WTC11 (cell line): Measurements from ENCODE around the gene ERBB4. TPM values are rescaled to one million over a fixed set of nuclear protein-coding genes. Genes with fewer than 3 reads are reported as not detected.

Experiments used
- ATAC-seq: fragments of 200-7000 bp; cut with Tn5 transposase; 2 replicates; pipeline ENCODE4 v1.10.0; 2021; ENCODE audit warnings: mild to moderate bottlenecking, moderate library complexity
- CTCF ChIA-PET: fragments of 300-600 bp; sonication (Branson Sonifier 250); formaldehyde crosslinking; loops from one replicate; lab custom pipeline; 2021; ENCODE audit warnings: antibody characterized with exemption; lab: Charles Lee
- POLR2A ChIA-PET: fragments of 350-600 bp; sonication (Branson Sonifier 250); formaldehyde crosslinking; loops from one replicate; lab custom pipeline; 2021; ENCODE audit warnings: antibody characterized with exemption; lab: Charles Lee
- DNase-seq: peaks from one replicate; pipeline ENCODE4 v3.0.0; 2021; ENCODE audit warnings: low spot score
- H3K27ac Mint-ChIP-seq: 2 replicates; pipeline ENCODE4 v1.8.0; 2021; ENCODE audit warnings: mixed read lengths
- H3K27me3 Mint-ChIP-seq: 2 replicates; pipeline ENCODE4 v1.8.0; 2021; ENCODE audit warnings: low read depth, mild to moderate bottlenecking, moderate library complexity, mixed read lengths
- H3K36me3 Mint-ChIP-seq: 2 replicates; pipeline ENCODE4 v1.8.0; 2021; ENCODE audit warnings: mixed read lengths
- H3K4me1 Mint-ChIP-seq: 2 replicates; pipeline ENCODE4 v1.8.0; 2022; ENCODE audit warnings: mixed read lengths
- H3K4me3 Mint-ChIP-seq: 2 replicates; pipeline ENCODE4 v1.8.0; 2021; ENCODE audit warnings: mild to moderate bottlenecking, moderate library complexity, mixed read lengths
- H3K9me3 Mint-ChIP-seq: 2 replicates; pipeline ENCODE4 v1.8.0; 2021; ENCODE audit warnings: mixed read lengths
- ARID4B ChIP-seq: sonication (generic); formaldehyde crosslinking; IDR thresholded peaks from 2 replicates; pipeline ENCODE4 v1.8.0; 2023; ENCODE audit warnings: missing genetic modification reagents, mild to moderate bottlenecking, borderline replicate concordance
- ATF1 ChIP-seq: sonication (generic); formaldehyde crosslinking; IDR thresholded peaks from 2 replicates; pipeline ENCODE4 v1.8.1; 2023; ENCODE audit warnings: mild to moderate bottlenecking, moderate library complexity, missing genetic modification reagents
- ATF3 ChIP-seq: sonication (generic); formaldehyde crosslinking; conservative IDR thresholded peaks from 2 replicates; pipeline ENCODE4 v1.8.1; 2022; ENCODE audit warnings: mild to moderate bottlenecking, missing genetic modification reagents
- CBFB ChIP-seq: sonication (generic); formaldehyde crosslinking; IDR thresholded peaks from 2 replicates; pipeline ENCODE4 v1.8.1; 2022; ENCODE audit warnings: mild to moderate bottlenecking, low read depth, missing genetic modification reagents
- FOXJ3 ChIP-seq: sonication (generic); formaldehyde crosslinking; IDR thresholded peaks from 2 replicates; pipeline ENCODE4 v1.9.0; 2021; ENCODE audit warnings: missing genetic modification reagents, mild to moderate bottlenecking, borderline replicate concordance
- FOXP1 ChIP-seq: sonication (generic); formaldehyde crosslinking; IDR thresholded peaks from 2 replicates; pipeline ENCODE4 v1.8.0; 2022; ENCODE audit warnings: missing genetic modification reagents, mild to moderate bottlenecking, moderate library complexity, borderline replicate concordance
- JUN ChIP-seq: sonication (generic); formaldehyde crosslinking; IDR thresholded peaks from 2 replicates; pipeline ENCODE4 v1.8.0; 2023; ENCODE audit warnings: mild to moderate bottlenecking, missing genetic modification reagents
- MLX ChIP-seq: sonication (generic); formaldehyde crosslinking; IDR thresholded peaks from 2 replicates; pipeline ENCODE4 v1.8.1; 2023; ENCODE audit warnings: mild to moderate bottlenecking, missing genetic modification reagents, moderate library complexity
- MYBL2 ChIP-seq: sonication (generic); formaldehyde crosslinking; IDR thresholded peaks from 2 replicates; pipeline ENCODE4 v1.8.1; 2023; ENCODE audit warnings: mild to moderate bottlenecking, moderate library complexity, missing genetic modification reagents
- NR1H2 ChIP-seq: sonication (generic); formaldehyde crosslinking; IDR thresholded peaks from 2 replicates; pipeline ENCODE4 v1.9.0; 2021; ENCODE audit warnings: mild to moderate bottlenecking, moderate library complexity, missing genetic modification reagents
- RELA ChIP-seq: sonication (generic); formaldehyde crosslinking; IDR thresholded peaks from 2 replicates; pipeline ENCODE4 v1.8.1; 2022; ENCODE audit warnings: missing genetic modification reagents, mild to moderate bottlenecking, borderline replicate concordance
- RORB ChIP-seq: fragments of 250-450 bp; sonication (Bioruptor Pico); IDR thresholded peaks from 2 replicates; pipeline ENCODE4 v1.9.0; 2021; ENCODE audit warnings: mild to moderate bottlenecking
- SMAD4 ChIP-seq: sonication (generic); formaldehyde crosslinking; IDR thresholded peaks from 2 replicates; pipeline ENCODE4 v1.8.0; 2022; ENCODE audit warnings: mild to moderate bottlenecking, missing genetic modification reagents
- SOX15 ChIP-seq: fragments of 250-450 bp; sonication (Bioruptor Pico); IDR thresholded peaks from 2 replicates; pipeline ENCODE4 v1.9.0; 2021; ENCODE audit warnings: mild to moderate bottlenecking
- ZBTB21 ChIP-seq: sonication (generic); formaldehyde crosslinking; IDR thresholded peaks from 2 replicates; pipeline ENCODE4 v1.8.1; 2023; ENCODE audit warnings: mild to moderate bottlenecking, missing genetic modification reagents, borderline replicate concordance
- ZNF219 ChIP-seq: sonication (generic); formaldehyde crosslinking; IDR thresholded peaks from 2 replicates; pipeline ENCODE4 v1.8.0; 2023; ENCODE audit warnings: missing genetic modification reagents, mild to moderate bottlenecking, borderline replicate concordance
- ZNF317 ChIP-seq: sonication (generic); formaldehyde crosslinking; IDR thresholded peaks from 2 replicates; pipeline ENCODE4 v1.8.1; 2023; ENCODE audit warnings: low read depth, mild to moderate bottlenecking, moderate library complexity, missing genetic modification reagents, borderline replicate concordance
- ZNF512 ChIP-seq: sonication (generic); formaldehyde crosslinking; IDR thresholded peaks from 2 replicates; pipeline ENCODE4 v1.8.1; 2022; ENCODE audit warnings: missing genetic modification reagents, borderline replicate concordance
- total RNA-seq: library from RNA; stranded (reverse); gene quantifications from 3 replicates; pipeline ENCODE4 v1.2.3, GENCODE V29; 2021
- TF ChIP-seq, protein P1 (sequence below): sonication (generic); formaldehyde crosslinking; IDR thresholded peaks from 2 replicates; pipeline ENCODE4 v1.8.1; 2023; ENCODE audit warnings: mild to moderate bottlenecking, missing genetic modification reagents
- TF ChIP-seq, protein P2 (sequence below): sonication (generic); formaldehyde crosslinking; IDR thresholded peaks from 2 replicates; pipeline ENCODE4 v1.8.1; 2023; ENCODE audit warnings: mild to moderate bottlenecking, missing genetic modification reagents, moderate library complexity
- TF ChIP-seq, protein P3 (sequence below): sonication (generic); formaldehyde crosslinking; IDR thresholded peaks from 2 replicates; pipeline ENCODE4 v1.8.1; 2022; ENCODE audit warnings: mild to moderate bottlenecking, moderate library complexity, missing genetic modification reagents
- TF ChIP-seq, protein P4 (sequence below): fragments of 250-450 bp; sonication (Bioruptor Pico); conservative IDR thresholded peaks from 2 replicates; pipeline ENCODE4 v1.9.0; 2021; ENCODE audit warnings: mild to moderate bottlenecking

ERBB4 gene
- total RNA-seq, 1 experiment from 2014 or later = 1.6 TPM

DNA sequence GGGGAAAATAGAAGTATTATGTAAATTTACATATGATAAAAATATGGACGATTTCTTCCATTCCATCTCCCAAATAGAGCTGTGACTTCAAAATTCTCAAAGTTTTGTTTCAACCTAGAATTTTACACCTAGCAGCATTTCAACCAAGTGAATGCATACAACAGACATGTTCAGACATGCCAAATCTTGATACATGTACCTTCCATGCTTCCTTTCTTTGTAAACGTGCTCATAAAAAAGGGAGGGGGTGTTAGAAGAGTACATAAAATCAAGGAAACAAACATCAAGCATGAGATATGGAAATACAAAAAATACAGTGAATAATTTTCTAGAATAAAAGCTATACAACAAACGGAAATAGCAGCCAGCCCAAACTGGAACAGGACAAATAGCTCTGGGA, 974.2 kb downstream of the ERBB4 start:
- Mint-ChIP-seq H3K4me1 (no peaks in the 10 kb centered on the region), H3K27me3 (no peaks in the 10 kb centered on the region), H3K27ac (peak overlapping the region; percentile 37; the same call in 1 of the 2 replicates)
- POLR2A ChIA-PET = no interaction called here
- CTCF ChIA-PET = no interaction called here
- no peak for ATAC-seq
- TF ChIP-seq, protein P1, sequence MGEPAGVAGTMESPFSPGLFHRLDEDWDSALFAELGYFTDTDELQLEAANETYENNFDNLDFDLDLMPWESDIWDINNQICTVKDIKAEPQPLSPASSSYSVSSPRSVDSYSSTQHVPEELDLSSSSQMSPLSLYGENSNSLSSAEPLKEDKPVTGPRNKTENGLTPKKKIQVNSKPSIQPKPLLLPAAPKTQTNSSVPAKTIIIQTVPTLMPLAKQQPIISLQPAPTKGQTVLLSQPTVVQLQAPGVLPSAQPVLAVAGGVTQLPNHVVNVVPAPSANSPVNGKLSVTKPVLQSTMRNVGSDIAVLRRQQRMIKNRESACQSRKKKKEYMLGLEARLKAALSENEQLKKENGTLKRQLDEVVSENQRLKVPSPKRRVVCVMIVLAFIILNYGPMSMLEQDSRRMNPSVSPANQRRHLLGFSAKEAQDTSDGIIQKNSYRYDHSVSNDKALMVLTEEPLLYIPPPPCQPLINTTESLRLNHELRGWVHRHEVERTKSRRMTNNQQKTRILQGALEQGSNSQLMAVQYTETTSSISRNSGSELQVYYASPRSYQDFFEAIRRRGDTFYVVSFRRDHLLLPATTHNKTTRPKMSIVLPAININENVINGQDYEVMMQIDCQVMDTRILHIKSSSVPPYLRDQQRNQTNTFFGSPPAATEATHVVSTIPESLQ (CRISPR knock-in tag) = no peak
- TF ChIP-seq, protein P2, sequence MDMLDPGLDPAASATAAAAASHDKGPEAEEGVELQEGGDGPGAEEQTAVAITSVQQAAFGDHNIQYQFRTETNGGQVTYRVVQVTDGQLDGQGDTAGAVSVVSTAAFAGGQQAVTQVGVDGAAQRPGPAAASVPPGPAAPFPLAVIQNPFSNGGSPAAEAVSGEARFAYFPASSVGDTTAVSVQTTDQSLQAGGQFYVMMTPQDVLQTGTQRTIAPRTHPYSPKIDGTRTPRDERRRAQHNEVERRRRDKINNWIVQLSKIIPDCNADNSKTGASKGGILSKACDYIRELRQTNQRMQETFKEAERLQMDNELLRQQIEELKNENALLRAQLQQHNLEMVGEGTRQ (CRISPR knock-in tag) = no peak
- TF ChIP-seq MYBL2 (CRISPR knock-in tag) = no peak
- no peak for TF ChIP-seq ZNF219 (CRISPR knock-in tag)
- no peak for TF ChIP-seq SOX15 (CRISPR knock-in tag)
- no peak for TF ChIP-seq ZNF512 (CRISPR knock-in tag)
- TF ChIP-seq ZBTB21 (CRISPR knock-in tag) = no peak
- no peak for TF ChIP-seq CBFB (CRISPR knock-in tag)
- TF ChIP-seq, protein P3, sequence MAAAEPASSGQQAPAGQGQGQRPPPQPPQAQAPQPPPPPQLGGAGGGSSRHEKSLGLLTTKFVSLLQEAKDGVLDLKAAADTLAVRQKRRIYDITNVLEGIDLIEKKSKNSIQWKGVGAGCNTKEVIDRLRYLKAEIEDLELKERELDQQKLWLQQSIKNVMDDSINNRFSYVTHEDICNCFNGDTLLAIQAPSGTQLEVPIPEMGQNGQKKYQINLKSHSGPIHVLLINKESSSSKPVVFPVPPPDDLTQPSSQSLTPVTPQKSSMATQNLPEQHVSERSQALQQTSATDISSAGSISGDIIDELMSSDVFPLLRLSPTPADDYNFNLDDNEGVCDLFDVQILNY (CRISPR knock-in tag) = no peak
- no peak for TF ChIP-seq ARID4B (CRISPR knock-in tag)
- TF ChIP-seq ATF3 = no peak
- no peak for TF ChIP-seq SMAD4 (CRISPR knock-in tag)
- TF ChIP-seq FOXJ3 (CRISPR knock-in tag) = no peak
- TF ChIP-seq, all 79 proteins: peak for 0
- no peaks in the 10 kb centered on the region for H3K36me3 Mint-ChIP-seq
- no peak overlapping the region for H3K4me3 Mint-ChIP-seq
- H3K9me3 Mint-ChIP-seq = peaks cover 5% of the 10 kb centered on the region; the same call in 1 of the 2 replicates
- DNase-seq = no peak

DNA sequence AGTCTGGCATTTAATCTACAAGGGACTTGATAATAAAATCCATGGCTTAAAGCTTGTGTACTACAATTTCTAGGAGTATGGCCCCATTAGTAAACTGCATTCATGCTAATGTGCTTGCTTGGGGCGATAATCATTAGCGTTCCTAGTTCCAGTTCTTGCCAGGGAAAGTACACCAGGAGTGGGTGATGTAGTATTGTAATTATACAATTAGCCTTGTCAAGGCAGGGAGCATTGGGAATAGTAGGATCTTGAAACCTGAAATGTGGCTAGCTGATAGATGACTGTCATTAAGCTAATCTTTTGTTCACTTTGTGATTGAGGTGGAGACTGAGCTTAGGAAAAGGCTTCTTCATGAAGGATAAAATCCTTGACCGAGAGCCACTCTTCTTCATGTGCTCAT, 993.0 kb downstream of the ERBB4 start:
- Mint-ChIP-seq H3K27me3 (no peaks in the 10 kb centered on the region), H3K36me3 (no peaks in the 10 kb centered on the region), H3K4me1 (no peaks in the 10 kb centered on the region), H3K9me3 (no peaks in the 10 kb centered on the region), H3K4me3 (no peak overlapping the region), H3K27ac (no peak overlapping the region)
- POLR2A ChIA-PET = no interaction called here
- ATAC-seq (no peak), DNase-seq (no peak)
- CTCF ChIA-PET = no interaction called here
- TF ChIP-seq RELA (CRISPR knock-in tag) (no peak), MYBL2 (CRISPR knock-in tag) (no peak), ATF1 (no peak), FOXP1 (CRISPR knock-in tag) (no peak), JUN (CRISPR knock-in tag) (no peak), ZNF317 (CRISPR knock-in tag) (no peak), MLX (no peak), NR1H2 (no peak), RORB (CRISPR knock-in tag) (no peak)
- TF ChIP-seq, protein P4, sequence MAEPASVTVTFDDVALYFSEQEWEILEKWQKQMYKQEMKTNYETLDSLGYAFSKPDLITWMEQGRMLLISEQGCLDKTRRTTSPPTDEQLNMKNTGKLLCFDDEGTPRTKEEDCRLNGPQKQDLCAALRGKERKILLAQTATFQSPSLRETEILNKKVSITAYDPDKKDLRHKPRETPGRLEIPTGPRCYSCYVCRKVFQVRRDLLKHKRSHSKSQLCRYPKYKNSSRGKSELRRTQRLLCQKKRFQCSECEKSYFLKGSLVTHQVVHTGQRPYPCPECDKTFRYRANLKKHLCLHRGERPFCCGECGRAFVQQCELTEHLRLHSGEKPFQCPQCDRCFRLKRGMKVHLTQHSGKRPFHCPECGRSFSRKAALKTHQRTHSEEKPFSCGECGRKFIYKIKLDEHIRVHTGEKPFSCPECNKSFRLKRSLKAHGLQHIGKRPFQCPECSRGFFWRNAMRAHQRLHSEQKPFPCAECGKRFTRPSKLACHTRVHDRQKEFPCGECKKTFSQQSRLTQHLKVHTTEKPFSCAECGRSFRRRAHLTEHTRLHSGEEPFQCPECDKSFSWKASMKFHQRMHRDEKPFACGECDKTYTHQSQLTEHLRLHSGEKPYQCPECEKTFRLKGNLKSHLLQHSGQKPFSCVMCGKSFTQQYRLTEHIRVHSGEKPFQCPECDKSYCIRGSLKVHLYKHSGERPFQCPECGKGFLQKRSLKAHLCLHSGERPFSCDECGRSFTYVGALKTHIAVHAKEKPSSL = no peak
